HG03280 (cell line): ENCODE results near the gene HRNR.
"Not testable (repeated sequence)": the region's sequence is repeated elsewhere in the genome, so short reads cannot be mapped to it uniquely, and the experiment has no call there.

Source experiments
- ATAC-seq: cut with Tn5 transposase; IDR thresholded peaks from one replicate; pipeline ENCODE4 v1.9.1; 2021; ENCODE audit warnings: mild to moderate bottlenecking, moderate library complexity; ENCODE audit not compliant: unreplicated experiment

Gene HRNR

GRCh38 chr1:152224093-152224492 lies at the start of gene HRNR:
TSS of gene HRNR (minus strand) at chr1:152224193. CDS start at chr1:152223253, 940 bp downstream.
- ATAC-seq, result no peak

DNA sequence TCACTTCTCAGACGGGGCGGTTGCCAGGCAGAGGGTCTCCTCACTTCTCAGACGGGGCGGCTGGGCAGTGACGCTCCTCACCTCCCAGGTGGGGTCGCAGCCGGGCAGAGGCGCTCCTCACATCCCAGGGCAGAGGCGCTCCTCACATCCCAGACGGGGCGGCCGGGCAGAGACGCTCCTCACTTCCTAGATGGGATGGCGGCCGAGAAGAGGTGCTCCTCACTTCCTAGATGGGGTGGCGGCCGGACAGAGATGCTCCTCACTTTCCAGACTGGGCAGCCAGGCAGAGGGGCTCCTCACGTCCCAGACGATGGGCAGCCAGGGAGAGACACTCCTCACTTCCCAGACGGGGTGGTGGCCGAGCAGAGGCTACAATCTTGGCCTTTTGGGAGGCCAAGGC lies 32.4 kb upstream of the HRNR start:
- not testable (repeated sequence) for ATAC-seq

DNA sequence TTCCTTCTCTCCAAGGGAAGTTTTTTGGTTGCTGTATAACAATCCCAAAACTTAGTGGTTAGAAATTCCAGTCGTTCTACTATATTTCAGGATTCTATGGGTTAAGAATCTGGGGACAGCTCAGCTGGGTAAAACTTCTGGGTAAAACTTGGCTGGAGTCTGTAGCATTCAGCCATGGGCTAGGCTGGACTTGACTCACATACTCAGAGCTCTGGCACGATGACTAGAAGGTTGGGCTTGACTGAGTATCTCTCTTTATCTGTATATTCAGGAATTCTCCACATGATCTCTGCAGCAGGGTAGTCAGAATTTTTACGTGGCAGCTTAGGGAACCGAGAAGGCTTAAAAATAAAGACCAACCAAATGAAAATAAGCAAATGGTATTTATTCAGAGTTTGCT lies 28.2 kb upstream of the HRNR start:
- ATAC-seq, result no peak

- no peak for ATAC-seq
These were observed 27.4 kb upstream of the HRNR start for GRCh38 chr1:152251391-152251790.

- no peak for ATAC-seq
These were observed 23.3 kb upstream of the HRNR start for GRCh38 chr1:152247316-152247715.

DNA sequence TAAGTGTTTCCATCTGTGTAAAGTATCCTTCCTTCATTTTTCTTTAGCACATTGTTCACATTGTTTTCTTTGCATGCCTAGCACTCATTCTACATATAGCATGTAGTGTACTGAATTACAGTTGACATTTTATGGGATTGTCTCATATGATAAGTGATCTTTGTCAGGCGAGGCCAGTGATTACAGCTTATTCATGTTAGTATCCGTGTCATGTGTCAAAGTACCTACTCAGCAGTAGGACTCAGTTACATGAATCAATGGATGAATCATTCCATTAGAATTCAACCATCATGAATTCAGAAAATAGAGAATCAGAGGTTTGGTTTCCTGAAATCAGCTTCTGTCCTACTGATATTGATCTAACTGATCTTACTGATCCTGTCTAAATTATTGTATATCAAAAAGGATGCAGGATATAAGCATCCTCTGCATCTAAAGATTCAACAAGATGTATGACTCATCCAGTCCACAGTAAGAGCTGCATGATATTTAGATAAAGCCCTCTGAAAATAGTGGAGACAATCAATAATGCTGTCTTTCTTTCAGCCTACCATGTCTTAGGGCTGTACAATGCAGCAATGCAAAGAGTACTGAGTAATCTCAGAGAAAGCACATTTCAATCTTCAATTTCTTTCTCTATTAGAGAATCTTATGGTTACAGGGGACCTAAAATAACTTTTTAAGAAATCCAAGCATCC lies 20.7 kb upstream of the HRNR start:
- no peak for ATAC-seq

- no peak for ATAC-seq
These were observed 13.1 kb upstream of the HRNR start for GRCh38 chr1:152237093-152237492.

DNA sequence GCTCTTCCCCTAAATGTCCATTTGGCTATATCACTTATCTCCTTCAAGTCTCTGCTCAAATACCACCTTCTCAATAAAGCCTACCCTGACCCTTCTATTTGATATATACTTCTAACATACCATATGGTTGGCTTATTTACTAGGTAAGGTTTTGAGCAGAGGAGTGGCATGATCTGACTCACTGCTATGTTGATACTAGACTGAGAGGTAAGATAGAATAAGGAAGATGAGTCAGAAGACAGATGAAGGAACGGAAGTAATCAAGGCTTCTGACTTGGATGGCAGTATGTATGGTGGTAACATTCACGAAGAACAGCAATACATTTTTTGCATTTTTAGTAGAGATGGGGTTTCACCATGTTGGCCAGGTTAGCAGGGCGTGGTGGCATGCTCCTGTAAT lies 4.8 kb upstream of the HRNR start:
- ATAC-seq, result no peak

DNA sequence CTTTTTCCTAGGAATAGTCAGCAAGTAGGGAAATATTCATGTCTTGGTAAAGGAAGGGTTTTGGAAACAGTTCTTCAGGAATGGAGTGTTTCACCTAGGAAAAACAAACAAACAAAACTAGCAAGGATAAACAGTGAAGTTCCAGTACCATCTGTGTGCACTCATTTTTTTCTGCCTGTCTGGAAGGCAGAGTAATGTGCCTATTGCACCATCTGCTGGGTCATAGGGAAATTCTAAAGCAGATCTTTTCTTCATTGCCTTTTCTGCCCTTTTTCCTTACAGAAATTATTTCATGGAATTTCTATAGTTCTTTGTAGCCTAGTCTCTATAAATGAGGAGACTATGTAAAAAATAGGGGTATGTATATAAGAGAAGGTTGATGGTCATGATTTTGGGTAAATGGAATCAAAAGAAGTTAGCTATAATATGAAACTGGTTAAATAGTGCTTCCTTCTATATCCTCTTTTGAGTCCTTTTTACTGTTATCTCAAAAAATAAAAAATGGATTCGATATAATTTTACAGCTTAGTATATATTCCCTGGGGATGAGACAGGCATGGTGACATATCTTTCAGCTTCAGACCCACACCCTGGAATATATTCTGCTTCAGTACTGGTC lies 3.4 kb upstream of the HRNR start:
- no peak for ATAC-seq

DNA sequence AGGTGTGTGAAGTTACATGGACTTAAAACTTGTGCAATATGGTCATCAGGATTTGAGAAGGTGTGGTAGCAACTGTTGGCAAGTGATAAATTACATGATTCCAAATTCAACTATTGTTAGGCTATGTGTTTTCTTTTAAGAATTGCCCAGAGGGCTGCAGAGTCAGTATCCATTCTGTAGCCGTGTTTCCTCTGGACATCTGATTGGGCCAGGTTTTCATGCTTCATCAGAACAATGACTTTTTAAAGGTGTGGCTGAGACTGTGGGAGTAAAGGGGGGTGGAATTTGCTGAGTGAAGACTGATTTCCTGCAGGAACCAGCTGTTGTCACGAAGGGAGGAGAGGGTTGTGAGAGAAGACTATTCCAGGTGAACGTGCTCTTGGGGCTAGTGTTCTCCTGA lies 1.7 kb upstream of the HRNR start:
- ATAC-seq, result no peak

GRCh38 chr1:152220166-152221163 lies 3.5 kb downstream of the HRNR start:
- no peak for ATAC-seq

- not testable (repeated sequence) for ATAC-seq
These were observed 4.6 kb downstream of the HRNR start for GRCh38 chr1:152219438-152219837.

GRCh38 chr1:152218762-152219436 lies 5.1 kb downstream of the HRNR start:
- no peak for ATAC-seq

GRCh38 chr1:152215604-152216003 lies 8.4 kb downstream of the HRNR start:
- ATAC-seq, result not testable (repeated sequence)

DNA sequence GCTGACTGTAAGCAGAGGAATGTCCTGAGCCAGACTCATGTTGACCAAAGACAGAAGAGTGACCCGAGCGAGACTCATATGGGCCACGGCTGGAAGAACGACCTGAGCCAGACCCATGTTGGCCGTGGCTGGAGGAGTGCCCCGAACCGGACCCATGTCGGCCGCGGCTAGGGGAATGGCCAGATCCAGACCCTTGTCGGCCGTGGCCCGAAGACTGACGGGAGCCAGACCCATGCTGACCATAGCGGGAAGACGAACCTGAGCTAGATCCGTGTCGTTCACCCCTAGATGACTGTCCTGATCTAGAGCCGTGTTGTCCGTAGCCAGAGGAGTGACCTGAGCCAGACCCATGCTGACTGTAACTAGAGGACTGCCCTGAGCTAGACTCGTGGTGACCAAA lies 9.1 kb downstream of the HRNR start:
- ATAC-seq, result not testable (repeated sequence)

GRCh38 chr1:152198982-152199381 lies 25.0 kb downstream of the HRNR start:
- ATAC-seq, result no peak

GRCh38 chr1:152197361-152197941 lies 26.5 kb downstream of the HRNR start:
- ATAC-seq, result no peak

DNA sequence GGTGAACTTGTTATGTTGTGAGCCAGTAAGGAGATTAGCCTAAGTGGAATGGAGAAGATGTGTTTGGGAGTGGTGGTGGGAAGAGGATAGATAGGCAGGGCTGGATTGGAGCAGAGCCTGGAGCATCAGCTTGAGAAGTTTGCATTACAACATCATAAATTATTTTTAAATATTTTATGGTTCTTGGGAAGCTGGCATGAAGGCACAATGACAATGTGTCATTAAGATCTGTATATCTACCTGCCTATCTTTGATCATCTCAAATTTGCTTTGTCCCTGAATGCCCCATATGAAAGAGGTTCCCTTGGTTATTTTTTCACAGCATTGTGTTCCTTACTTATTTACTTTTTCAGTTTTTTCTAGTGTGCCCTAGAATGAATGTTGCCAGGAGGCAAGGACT lies 32.3 kb downstream of the HRNR start:
- ATAC-seq, result no peak

DNA sequence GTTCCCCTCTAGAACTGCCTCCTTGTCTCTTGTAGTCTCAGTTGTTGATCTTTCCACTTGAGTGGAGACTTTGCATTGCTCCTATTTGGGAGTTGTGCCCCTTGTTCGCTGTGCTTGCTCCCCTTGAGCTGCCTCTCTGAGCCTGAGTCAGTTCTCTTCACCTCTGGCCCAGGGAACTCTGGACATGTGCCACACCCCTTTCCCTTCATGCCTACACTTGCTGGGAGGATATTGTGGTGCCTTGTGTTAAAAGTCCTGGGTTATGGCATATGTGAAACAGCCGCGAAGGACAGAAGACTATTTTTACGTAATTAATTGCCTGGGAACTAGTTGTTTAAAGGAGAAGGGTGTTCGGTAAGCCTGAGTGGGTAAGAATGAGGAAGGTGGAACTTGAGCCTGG lies 32.7 kb downstream of the HRNR start:
- no peak for ATAC-seq

GRCh38 chr1:152190589-152190988 lies 33.4 kb downstream of the HRNR start:
- no peak for ATAC-seq
